HepG2 (cell line): Measurements from ENCODE around the gene NEURL4. TPM values are rescaled to one million over a fixed set of nuclear protein-coding genes. Genes with fewer than 3 reads are reported as not detected.

Source experiments
- HDAC1 ChIP-seq: sonication (generic); formaldehyde crosslinking; IDR thresholded peaks from 2 replicates; pipeline ENCODE4 v1.5.1; 2020; ENCODE audit warnings: mild to moderate bottlenecking, missing genetic modification reagents
- NFKB2 ChIP-seq: sonication (generic); formaldehyde crosslinking; IDR thresholded peaks from 2 replicates; pipeline ENCODE4 v1.4.0; 2020; ENCODE audit warnings: missing genetic modification reagents, borderline replicate concordance
- PCBP2 ChIP-seq: fragments of 200-400 bp; formaldehyde crosslinking; optimal IDR thresholded peaks from 2 replicates; pipeline ENCODE3; 2018; ENCODE audit warnings: low read length, low read depth; ENCODE audit not compliant: poor library complexity, severe bottlenecking
- RBFOX2 ChIP-seq: fragments of 200-400 bp; formaldehyde crosslinking; IDR thresholded peaks from 2 replicates; pipeline ENCODE4 v1.6.1; 2017; ENCODE audit warnings: low read depth, mild to moderate bottlenecking, low read length
- ZC3H13 ChIP-seq: sonication (generic); formaldehyde crosslinking; IDR thresholded peaks from 2 replicates; pipeline ENCODE4 v1.8.1; 2023; ENCODE audit warnings: mild to moderate bottlenecking, missing genetic modification reagents, moderate library complexity
- ZFYVE20 ChIP-seq: sonication (generic); formaldehyde crosslinking; IDR thresholded peaks from 2 replicates; pipeline ENCODE4 v1.8.0; 2023; ENCODE audit warnings: low read depth, mild to moderate bottlenecking, moderate library complexity, missing genetic modification reagents, borderline replicate concordance
- ZMYM2 ChIP-seq: sonication (generic); formaldehyde crosslinking; IDR thresholded peaks from 2 replicates; pipeline ENCODE4 v1.8.0; 2022; ENCODE audit warnings: mild to moderate bottlenecking, missing genetic modification reagents
- ZNF101 ChIP-seq: sonication (generic); formaldehyde crosslinking; IDR thresholded peaks from 2 replicates; pipeline ENCODE4 v1.4.0; 2020; ENCODE audit warnings: mild to moderate bottlenecking, low read depth, missing genetic modification reagents, borderline replicate concordance
- ZNF782 ChIP-seq: sonication (generic); formaldehyde crosslinking; IDR thresholded peaks from 2 replicates; pipeline ENCODE4 v1.4.0; 2020; ENCODE audit warnings: missing genetic modification reagents, mild to moderate bottlenecking, borderline replicate concordance
- ZSCAN20 ChIP-seq: sonication (generic); formaldehyde crosslinking; IDR thresholded peaks from 2 replicates; pipeline ENCODE4 v1.4.0; 2020; ENCODE audit warnings: missing genetic modification reagents, mild to moderate bottlenecking, borderline replicate concordance
- polyA plus RNA-seq, 8 experiments: library from polyadenylated mRNA; depleted of rRNA in 3 of 8; stranded (reverse) in 7 of 8; unstranded in 1 of 8; fragments of >200 nt; fragmentation: Illumina TruSeq in 4 of 8; extraction: Trizol in 4 of 8; gene quantifications; 2 replicates each; pipeline versions ENCODE4 v1.2.1 to v1.2.3, GENCODE V29; 2011 to 2016; ENCODE audit warnings: low read depth in 4 of 8, missing spikeins in 1 of 8, mixed read lengths in 1 of 8; ENCODE audit not compliant: insufficient read depth in 1 of 8
- total RNA-seq, 5 experiments: library from RNA; depleted of rRNA; stranded (reverse); fragments of >200 nt; fragmentation: Illumina TruSeq; extraction: Trizol; gene quantifications; 2 replicates each; pipeline ENCODE4 v1.2.3, GENCODE V29; 2016; ENCODE audit warnings: low read depth in 1 of 5
- TF ChIP-seq, protein P1 (sequence below): sonication (generic); formaldehyde crosslinking; IDR thresholded peaks from 2 replicates; pipeline ENCODE4 v1.4.0; 2020; ENCODE audit warnings: missing genetic modification reagents, borderline replicate concordance
- TF ChIP-seq, protein P2 (sequence below): sonication (generic); formaldehyde crosslinking; IDR thresholded peaks from 2 replicates; pipeline ENCODE4 v1.5.0; 2020; ENCODE audit warnings: missing genetic modification reagents
- TF ChIP-seq, protein P3 (sequence below): sonication (generic); formaldehyde crosslinking; IDR thresholded peaks from 2 replicates; pipeline ENCODE4 v1.8.1; 2023; ENCODE audit warnings: mild to moderate bottlenecking, inconsistent platforms, moderate library complexity, missing genetic modification reagents, borderline replicate concordance
- TF ChIP-seq, protein P4 (sequence below): sonication (generic); formaldehyde crosslinking; IDR thresholded peaks from 2 replicates; pipeline ENCODE4 v1.4.0; 2020; ENCODE audit warnings: mild to moderate bottlenecking, missing genetic modification reagents
- TF ChIP-seq, protein P5 (sequence below): sonication (generic); formaldehyde crosslinking; IDR thresholded peaks from 2 replicates; pipeline ENCODE4 v1.5.0; 2020; ENCODE audit warnings: mild to moderate bottlenecking, missing genetic modification reagents
- TF ChIP-seq, protein P6 (sequence below): sonication (generic); formaldehyde crosslinking; IDR thresholded peaks from 2 replicates; pipeline ENCODE4 v1.4.0; 2020; ENCODE audit warnings: mild to moderate bottlenecking, missing genetic modification reagents
- TF ChIP-seq, protein P7 (sequence below): sonication (generic); formaldehyde crosslinking; IDR thresholded peaks from 2 replicates; pipeline ENCODE4 v1.9.0; 2021; ENCODE audit warnings: missing genetic modification reagents, mild to moderate bottlenecking, borderline replicate concordance

Gene NEURL4
- total and polyA plus RNA-seq, 2 of the 13 experiments (the other 11 are each of a cell fraction or from before 2014, with no cell fraction given) = 14.8 to 15.7 TPM

DNA sequence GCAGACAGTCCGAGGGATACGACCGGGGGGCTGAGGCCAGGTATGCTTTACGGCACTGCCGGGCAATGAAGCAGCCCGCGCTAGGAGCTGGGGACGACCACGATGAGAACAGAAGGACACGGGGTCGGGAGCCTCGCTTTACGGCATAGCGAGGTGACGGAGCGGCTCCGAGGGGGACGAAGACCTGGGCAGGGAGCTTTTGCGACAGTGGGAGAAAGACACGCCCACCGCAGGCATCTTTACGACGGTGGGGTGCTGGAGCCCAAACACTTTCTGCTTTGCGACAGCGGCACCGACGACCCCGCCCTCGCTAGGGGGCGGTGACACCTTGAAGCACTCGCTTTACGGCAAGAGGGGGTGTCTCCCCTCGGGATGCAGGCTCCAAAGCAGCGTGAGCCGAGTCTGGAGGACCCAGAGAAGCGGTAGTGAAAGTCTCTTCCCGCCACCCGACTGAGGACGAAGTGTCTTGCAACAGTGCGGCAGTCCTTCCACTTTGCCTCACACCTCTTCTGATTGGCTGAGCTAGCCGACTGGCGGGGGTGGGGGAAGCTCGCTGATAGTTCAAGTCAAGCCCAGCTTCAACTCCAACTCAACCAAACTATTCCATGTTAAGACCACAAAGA is 350 bp upstream of the NEURL4 start (continued):
- TF ChIP-seq, protein P1, sequence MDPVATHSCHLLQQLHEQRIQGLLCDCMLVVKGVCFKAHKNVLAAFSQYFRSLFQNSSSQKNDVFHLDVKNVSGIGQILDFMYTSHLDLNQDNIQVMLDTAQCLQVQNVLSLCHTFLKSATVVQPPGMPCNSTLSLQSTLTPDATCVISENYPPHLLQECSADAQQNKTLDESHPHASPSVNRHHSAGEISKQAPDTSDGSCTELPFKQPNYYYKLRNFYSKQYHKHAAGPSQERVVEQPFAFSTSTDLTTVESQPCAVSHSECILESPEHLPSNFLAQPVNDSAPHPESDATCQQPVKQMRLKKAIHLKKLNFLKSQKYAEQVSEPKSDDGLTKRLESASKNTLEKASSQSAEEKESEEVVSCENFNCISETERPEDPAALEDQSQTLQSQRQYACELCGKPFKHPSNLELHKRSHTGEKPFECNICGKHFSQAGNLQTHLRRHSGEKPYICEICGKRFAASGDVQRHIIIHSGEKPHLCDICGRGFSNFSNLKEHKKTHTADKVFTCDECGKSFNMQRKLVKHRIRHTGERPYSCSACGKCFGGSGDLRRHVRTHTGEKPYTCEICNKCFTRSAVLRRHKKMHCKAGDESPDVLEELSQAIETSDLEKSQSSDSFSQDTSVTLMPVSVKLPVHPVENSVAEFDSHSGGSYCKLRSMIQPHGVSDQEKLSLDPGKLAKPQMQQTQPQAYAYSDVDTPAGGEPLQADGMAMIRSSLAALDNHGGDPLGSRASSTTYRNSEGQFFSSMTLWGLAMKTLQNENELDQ (CRISPR knock-in tag) = no peak
- TF ChIP-seq NFKB2 (CRISPR knock-in tag) (no peak; the same call in 1 of the 2 replicates), PCBP2 (no peak), ZNF782 (peak; percentile 52; the same call in 1 of the 2 replicates), RBFOX2 (no peak; the same call in none of the 2 replicates), ZC3H13 (CRISPR knock-in tag) (no peak; the same call in 1 of the 2 replicates), ZSCAN20 (CRISPR knock-in tag) (no peak), ZNF101 (CRISPR knock-in tag) (no peak), ZFYVE20 (CRISPR knock-in tag) (no peak), HDAC1 (CRISPR knock-in tag) (peak; percentile 81), ZMYM2 (CRISPR knock-in tag) (no peak)
- TF ChIP-seq, protein P2, sequence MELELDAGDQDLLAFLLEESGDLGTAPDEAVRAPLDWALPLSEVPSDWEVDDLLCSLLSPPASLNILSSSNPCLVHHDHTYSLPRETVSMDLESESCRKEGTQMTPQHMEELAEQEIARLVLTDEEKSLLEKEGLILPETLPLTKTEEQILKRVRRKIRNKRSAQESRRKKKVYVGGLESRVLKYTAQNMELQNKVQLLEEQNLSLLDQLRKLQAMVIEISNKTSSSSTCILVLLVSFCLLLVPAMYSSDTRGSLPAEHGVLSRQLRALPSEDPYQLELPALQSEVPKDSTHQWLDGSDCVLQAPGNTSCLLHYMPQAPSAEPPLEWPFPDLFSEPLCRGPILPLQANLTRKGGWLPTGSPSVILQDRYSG = no peak
- TF ChIP-seq, protein P3, sequence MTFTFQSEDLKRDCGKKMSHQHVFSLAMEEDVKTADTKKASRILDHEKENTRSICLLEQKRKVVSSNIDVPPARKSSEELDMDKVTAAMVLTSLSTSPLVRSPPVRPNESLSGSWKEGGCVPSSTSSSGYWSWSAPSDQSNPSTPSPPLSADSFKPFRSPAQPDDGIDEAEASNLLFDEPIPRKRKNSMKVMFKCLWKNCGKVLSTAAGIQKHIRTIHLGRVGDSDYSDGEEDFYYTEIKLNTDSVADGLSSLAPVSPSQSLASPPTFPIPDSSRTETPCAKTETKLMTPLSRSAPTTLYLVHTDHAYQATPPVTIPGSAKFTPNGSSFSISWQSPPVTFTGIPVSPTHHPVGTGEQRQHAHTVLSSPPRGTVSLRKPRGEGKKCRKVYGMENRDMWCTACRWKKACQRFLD (CRISPR knock-in tag) = peak; percentile 38; the same call in 1 of the 2 replicates
- TF ChIP-seq, protein P4, sequence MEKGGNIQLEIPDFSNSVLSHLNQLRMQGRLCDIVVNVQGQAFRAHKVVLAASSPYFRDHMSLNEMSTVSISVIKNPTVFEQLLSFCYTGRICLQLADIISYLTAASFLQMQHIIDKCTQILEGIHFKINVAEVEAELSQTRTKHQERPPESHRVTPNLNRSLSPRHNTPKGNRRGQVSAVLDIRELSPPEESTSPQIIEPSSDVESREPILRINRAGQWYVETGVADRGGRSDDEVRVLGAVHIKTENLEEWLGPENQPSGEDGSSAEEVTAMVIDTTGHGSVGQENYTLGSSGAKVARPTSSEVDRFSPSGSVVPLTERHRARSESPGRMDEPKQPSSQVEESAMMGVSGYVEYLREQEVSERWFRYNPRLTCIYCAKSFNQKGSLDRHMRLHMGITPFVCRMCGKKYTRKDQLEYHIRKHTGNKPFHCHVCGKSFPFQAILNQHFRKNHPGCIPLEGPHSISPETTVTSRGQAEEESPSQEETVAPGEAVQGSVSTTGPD (CRISPR knock-in tag) = no peak
- TF ChIP-seq, protein P5, sequence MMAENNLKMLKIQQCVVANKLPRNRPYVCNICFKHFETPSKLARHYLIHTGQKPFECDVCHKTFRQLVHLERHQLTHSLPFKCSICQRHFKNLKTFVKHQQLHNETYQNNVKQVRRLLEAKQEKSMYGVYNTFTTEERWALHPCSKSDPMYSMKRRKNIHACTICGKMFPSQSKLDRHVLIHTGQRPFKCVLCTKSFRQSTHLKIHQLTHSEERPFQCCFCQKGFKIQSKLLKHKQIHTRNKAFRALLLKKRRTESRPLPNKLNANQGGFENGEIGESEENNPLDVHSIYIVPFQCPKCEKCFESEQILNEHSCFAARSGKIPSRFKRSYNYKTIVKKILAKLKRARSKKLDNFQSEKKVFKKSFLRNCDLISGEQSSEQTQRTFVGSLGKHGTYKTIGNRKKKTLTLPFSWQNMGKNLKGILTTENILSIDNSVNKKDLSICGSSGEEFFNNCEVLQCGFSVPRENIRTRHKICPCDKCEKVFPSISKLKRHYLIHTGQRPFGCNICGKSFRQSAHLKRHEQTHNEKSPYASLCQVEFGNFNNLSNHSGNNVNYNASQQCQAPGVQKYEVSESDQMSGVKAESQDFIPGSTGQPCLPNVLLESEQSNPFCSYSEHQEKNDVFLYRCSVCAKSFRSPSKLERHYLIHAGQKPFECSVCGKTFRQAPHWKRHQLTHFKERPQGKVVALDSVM (CRISPR knock-in tag) = no peak
- TF ChIP-seq, protein P6, sequence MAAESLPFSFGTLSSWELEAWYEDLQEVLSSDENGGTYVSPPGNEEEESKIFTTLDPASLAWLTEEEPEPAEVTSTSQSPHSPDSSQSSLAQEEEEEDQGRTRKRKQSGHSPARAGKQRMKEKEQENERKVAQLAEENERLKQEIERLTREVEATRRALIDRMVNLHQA = no peak
- TF ChIP-seq, protein P7, sequence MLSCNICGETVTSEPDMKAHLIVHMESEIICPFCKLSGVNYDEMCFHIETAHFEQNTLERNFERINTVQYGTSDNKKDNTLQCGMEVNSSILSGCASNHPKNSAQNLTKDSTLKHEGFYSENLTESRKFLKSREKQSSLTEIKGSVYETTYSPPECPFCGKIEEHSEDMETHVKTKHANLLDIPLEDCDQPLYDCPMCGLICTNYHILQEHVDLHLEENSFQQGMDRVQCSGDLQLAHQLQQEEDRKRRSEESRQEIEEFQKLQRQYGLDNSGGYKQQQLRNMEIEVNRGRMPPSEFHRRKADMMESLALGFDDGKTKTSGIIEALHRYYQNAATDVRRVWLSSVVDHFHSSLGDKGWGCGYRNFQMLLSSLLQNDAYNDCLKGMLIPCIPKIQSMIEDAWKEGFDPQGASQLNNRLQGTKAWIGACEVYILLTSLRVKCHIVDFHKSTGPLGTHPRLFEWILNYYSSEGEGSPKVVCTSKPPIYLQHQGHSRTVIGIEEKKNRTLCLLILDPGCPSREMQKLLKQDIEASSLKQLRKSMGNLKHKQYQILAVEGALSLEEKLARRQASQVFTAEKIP (CRISPR knock-in tag) = no peak
